HEK293 (cell line): ENCODE data around the gene MRPL23.

ENCODE experiments used
- CTCF ChIA-PET: fragments of 350-600 bp; formaldehyde crosslinking; extraction: SDS; loops from one replicate; lab custom pipeline; 2021; ENCODE audit warnings: antibody characterized with exemption; lab: Yijun Ruan, JAX
- POLR2A ChIA-PET: fragments of 300-600 bp; formaldehyde crosslinking; extraction: SDS; loops from one replicate; lab custom pipeline; 2020; ENCODE audit warnings: antibody characterized with exemption, inconsistent platforms; lab: Yijun Ruan, JAX
- H3K27ac ChIP-seq: fragments of 200-500 bp; sonication (Bioruptor generic); 2 replicates; pipeline ENCODE4 v1.5.1; 2014; ENCODE audit warnings: low read depth, low read length, control low read depth, inconsistent platforms; ENCODE audit errors: extremely low read depth
- H3K36me3 ChIP-seq, 2 experiments: fragments of 200-500 bp in 1 of 2; sonication (Bioruptor generic) in 1 of 2; 1 replicate in 1 of 2; 2 replicates in 1 of 2; pipeline ENCODE4 v1.5.1; 2014 to 2017; ENCODE audit warnings: inconsistent platforms in 2 of 2, low read length in 2 of 2; ENCODE audit not compliant: control insufficient read depth in 2 of 2, insufficient read depth in 1 of 2
- H3K4me1 ChIP-seq: fragments of 200-500 bp; sonication (Bioruptor generic); 2 replicates; pipeline ENCODE4 v1.5.1; 2014; ENCODE audit warnings: mild to moderate bottlenecking, low read length, inconsistent platforms; ENCODE audit not compliant: control insufficient read depth, insufficient read depth
- H3K4me3 ChIP-seq: 2 replicates; pipeline ENCODE4 v1.5.1; 2011; ENCODE audit warnings: low read depth, mild to moderate bottlenecking, control low read depth, low read length, moderate library complexity
- H3K9me3 ChIP-seq: fragments of 200-500 bp; sonication (Bioruptor generic); 2 replicates; pipeline ENCODE4 v1.5.1; 2014; ENCODE audit warnings: low read depth, low read length, inconsistent platforms; ENCODE audit not compliant: control insufficient read depth, insufficient read depth
- BCL11B ChIP-seq: fragments of 450-650 bp; formaldehyde crosslinking; IDR thresholded peaks from 2 replicates; pipeline ENCODE4 v1.5.1; 2016; ENCODE audit warnings: low read depth, missing biosample characterization, missing genetic modification characterization
- EGR2 ChIP-seq: fragments of 450-650 bp; formaldehyde crosslinking; IDR thresholded peaks from 2 replicates; pipeline ENCODE4 v1.5.1; 2016; ENCODE audit warnings: low read depth, missing biosample characterization, missing genetic modification characterization
- KLF8 ChIP-seq: fragments of 450-650 bp; formaldehyde crosslinking; IDR thresholded peaks from 2 replicates; pipeline ENCODE4 v1.5.1; 2016; ENCODE audit warnings: missing biosample characterization, missing genetic modification characterization
- SP2 ChIP-seq: fragments of 450-650 bp; formaldehyde crosslinking; IDR thresholded peaks from 2 replicates; pipeline ENCODE4 v1.5.1; 2016; ENCODE audit warnings: missing biosample characterization, missing genetic modification characterization
- ZNF16 ChIP-seq: fragments of 450-650 bp; formaldehyde crosslinking; IDR thresholded peaks from 2 replicates; pipeline ENCODE4 v1.5.1; 2016; ENCODE audit warnings: low read depth, missing biosample characterization, missing genetic modification characterization
- ZNF175 ChIP-seq: fragments of 450-650 bp; formaldehyde crosslinking; IDR thresholded peaks from 2 replicates; pipeline ENCODE4 v1.5.1; 2016; ENCODE audit warnings: missing biosample characterization, missing genetic modification characterization
- ZNF2 ChIP-seq: fragments of 450-650 bp; formaldehyde crosslinking; IDR thresholded peaks from 2 replicates; pipeline ENCODE4 v1.5.1; 2016; ENCODE audit warnings: missing biosample characterization, missing genetic modification characterization
- ZNF211 ChIP-seq: fragments of 450-650 bp; formaldehyde crosslinking; IDR thresholded peaks from 2 replicates; pipeline ENCODE4 v1.5.1; 2016; ENCODE audit warnings: low read depth, missing biosample characterization, missing genetic modification characterization
- ZNF214 ChIP-seq: fragments of 450-650 bp; formaldehyde crosslinking; IDR thresholded peaks from 2 replicates; pipeline ENCODE4 v1.5.1; 2017; ENCODE audit warnings: missing biosample characterization, mild to moderate bottlenecking, missing genetic modification characterization, borderline replicate concordance
- ZNF335 ChIP-seq: fragments of 450-650 bp; formaldehyde crosslinking; conservative IDR thresholded peaks from 2 replicates; pipeline ENCODE4 v1.5.1; 2016; ENCODE audit warnings: missing biosample characterization, missing genetic modification characterization
- ZNF501 ChIP-seq: fragments of 450-650 bp; formaldehyde crosslinking; IDR thresholded peaks from 2 replicates; pipeline ENCODE4 v1.5.1; 2016; ENCODE audit warnings: missing biosample characterization, missing genetic modification characterization
- ZNF626 ChIP-seq: fragments of 450-650 bp; sonication (Bioruptor Pico); formaldehyde crosslinking; IDR thresholded peaks from 2 replicates; pipeline ENCODE4 v1.5.1; 2018; ENCODE audit warnings: missing biosample characterization, missing genetic modification characterization, inconsistent platforms
- TF ChIP-seq, protein P1 (sequence below): fragments of 450-650 bp; formaldehyde crosslinking; IDR thresholded peaks from 2 replicates; pipeline ENCODE4 v1.5.1; 2016; ENCODE audit warnings: missing biosample characterization, missing genetic modification characterization
- TF ChIP-seq, protein P2 (sequence below): fragments of 450-650 bp; formaldehyde crosslinking; IDR thresholded peaks from 2 replicates; pipeline ENCODE4 v1.5.1; 2016; ENCODE audit warnings: missing biosample characterization, missing genetic modification characterization
- TF ChIP-seq, protein P3 (sequence below): fragments of 450-650 bp; formaldehyde crosslinking; IDR thresholded peaks from 2 replicates; pipeline ENCODE4 v1.5.1; 2016; ENCODE audit warnings: missing biosample characterization, missing genetic modification characterization
- TF ChIP-seq, protein P4 (sequence below): fragments of 450-650 bp; formaldehyde crosslinking; optimal IDR thresholded peaks from 2 replicates; pipeline ENCODE3; 2016; ENCODE audit warnings: missing biosample characterization, mild to moderate bottlenecking, missing genetic modification characterization
- TF ChIP-seq, protein P5 (sequence below): fragments of 450-650 bp; formaldehyde crosslinking; IDR thresholded peaks from 2 replicates; pipeline ENCODE4 v1.5.1; 2016; ENCODE audit warnings: missing biosample characterization, missing genetic modification characterization
- TF ChIP-seq, protein P6 (sequence below): IDR thresholded peaks from 2 replicates; pipeline ENCODE4 v1.6.1; 2011; ENCODE audit warnings: mild to moderate bottlenecking, low read depth, low read length, borderline replicate concordance

Gene MRPL23

DNA sequence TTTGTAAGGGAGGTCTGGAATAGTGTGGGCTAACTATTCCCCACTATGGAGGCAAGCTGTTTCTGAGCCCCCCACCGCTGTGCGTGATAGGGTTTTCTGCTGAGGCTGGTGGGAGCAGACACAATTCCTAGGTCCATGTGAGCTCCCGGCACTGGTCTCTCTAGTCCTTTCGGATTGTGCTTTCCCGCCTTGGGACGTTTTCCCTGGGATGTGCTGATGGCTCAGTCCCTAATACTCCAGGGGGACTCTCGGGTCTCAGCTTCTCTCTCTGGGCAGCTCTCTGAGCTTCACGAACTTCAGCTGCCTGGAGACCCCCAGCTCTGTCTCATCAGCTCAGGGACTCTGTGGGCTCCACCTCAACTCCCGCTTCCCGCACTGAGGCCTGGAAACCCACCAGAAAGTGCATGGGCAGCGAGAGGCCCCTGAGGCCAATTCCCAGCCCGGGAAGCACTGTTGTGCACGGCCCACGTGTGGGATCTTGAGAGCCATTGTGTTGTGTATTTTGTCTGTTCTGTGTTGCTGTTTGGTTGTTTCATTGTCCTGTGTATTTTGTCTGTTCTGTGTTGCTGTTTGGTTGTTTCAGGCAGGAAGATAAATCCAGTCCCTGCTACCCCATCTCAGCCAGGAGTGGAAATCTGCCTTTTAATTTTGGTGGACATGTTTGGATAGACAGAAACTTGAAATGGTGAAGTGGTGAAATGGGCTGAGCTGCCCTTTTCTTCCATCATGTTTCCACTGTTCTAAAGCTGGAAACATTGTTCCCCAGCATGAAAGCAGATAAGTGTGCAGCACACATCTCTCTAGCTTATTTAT, 40.3 kb upstream of the MRPL23 start (continued):
- TF ChIP-seq, protein P1, sequence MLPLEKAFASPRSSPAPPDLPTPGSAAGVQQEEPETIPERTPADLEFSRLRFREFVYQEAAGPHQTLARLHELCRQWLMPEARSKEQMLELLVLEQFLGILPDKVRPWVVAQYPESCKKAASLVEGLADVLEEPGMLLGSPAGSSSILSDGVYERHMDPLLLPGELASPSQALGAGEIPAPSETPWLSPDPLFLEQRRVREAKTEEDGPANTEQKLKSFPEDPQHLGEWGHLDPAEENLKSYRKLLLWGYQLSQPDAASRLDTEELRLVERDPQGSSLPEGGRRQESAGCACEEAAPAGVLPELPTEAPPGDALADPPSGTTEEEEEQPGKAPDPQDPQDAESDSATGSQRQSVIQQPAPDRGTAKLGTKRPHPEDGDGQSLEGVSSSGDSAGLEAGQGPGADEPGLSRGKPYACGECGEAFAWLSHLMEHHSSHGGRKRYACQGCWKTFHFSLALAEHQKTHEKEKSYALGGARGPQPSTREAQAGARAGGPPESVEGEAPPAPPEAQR (tag by site-specific recombination): no peak
- TF ChIP-seq BCL11B (tag by site-specific recombination) (no peak), ZNF335 (tag by site-specific recombination) (no peak), ZNF175 (tag by site-specific recombination) (no peak)
- TF ChIP-seq, protein P2, sequence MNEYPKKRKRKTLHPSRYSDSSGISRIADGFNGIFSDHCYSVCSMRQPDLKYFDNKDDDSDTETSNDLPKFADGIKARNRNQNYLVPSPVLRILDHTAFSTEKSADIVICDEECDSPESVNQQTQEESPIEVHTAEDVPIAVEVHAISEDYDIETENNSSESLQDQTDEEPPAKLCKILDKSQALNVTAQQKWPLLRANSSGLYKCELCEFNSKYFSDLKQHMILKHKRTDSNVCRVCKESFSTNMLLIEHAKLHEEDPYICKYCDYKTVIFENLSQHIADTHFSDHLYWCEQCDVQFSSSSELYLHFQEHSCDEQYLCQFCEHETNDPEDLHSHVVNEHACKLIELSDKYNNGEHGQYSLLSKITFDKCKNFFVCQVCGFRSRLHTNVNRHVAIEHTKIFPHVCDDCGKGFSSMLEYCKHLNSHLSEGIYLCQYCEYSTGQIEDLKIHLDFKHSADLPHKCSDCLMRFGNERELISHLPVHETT (tag by site-specific recombination): no peak
- TF ChIP-seq, protein P3, sequence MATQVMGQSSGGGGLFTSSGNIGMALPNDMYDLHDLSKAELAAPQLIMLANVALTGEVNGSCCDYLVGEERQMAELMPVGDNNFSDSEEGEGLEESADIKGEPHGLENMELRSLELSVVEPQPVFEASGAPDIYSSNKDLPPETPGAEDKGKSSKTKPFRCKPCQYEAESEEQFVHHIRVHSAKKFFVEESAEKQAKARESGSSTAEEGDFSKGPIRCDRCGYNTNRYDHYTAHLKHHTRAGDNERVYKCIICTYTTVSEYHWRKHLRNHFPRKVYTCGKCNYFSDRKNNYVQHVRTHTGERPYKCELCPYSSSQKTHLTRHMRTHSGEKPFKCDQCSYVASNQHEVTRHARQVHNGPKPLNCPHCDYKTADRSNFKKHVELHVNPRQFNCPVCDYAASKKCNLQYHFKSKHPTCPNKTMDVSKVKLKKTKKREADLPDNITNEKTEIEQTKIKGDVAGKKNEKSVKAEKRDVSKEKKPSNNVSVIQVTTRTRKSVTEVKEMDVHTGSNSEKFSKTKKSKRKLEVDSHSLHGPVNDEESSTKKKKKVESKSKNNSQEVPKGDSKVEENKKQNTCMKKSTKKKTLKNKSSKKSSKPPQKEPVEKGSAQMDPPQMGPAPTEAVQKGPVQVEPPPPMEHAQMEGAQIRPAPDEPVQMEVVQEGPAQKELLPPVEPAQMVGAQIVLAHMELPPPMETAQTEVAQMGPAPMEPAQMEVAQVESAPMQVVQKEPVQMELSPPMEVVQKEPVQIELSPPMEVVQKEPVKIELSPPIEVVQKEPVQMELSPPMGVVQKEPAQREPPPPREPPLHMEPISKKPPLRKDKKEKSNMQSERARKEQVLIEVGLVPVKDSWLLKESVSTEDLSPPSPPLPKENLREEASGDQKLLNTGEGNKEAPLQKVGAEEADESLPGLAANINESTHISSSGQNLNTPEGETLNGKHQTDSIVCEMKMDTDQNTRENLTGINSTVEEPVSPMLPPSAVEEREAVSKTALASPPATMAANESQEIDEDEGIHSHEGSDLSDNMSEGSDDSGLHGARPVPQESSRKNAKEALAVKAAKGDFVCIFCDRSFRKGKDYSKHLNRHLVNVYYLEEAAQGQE (tag by site-specific recombination): no peak

DNA sequence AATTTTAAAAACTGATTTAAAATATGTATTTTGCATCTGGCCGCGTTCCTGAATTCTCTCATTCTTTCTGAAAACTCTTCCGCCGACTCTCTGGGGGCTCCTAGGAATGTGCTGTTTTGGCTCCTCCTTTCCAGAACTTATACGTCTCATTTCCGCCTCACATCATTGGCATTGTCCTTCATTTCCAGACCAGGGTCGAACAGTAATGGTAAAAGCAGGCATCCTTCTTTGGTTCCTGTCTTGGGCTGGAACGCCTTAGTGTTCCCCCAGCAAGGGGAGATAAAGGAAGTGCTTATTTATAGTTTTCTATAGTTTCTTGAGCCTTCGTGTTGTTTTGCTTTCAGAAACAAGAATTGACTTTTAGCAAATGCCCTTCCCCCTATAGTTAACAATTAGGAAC, 38.5 kb upstream of the MRPL23 start:
- no peak overlapping the region for H3K4me3 ChIP-seq
- no peak for TF ChIP-seq ZNF211 (tag by site-specific recombination)
- TF ChIP-seq ZNF214 (tag by site-specific recombination): no peak
- TF ChIP-seq ZNF501 (tag by site-specific recombination): no peak
- TF ChIP-seq, protein P3 (tag by site-specific recombination): no peak
- TF ChIP-seq, protein P4, sequence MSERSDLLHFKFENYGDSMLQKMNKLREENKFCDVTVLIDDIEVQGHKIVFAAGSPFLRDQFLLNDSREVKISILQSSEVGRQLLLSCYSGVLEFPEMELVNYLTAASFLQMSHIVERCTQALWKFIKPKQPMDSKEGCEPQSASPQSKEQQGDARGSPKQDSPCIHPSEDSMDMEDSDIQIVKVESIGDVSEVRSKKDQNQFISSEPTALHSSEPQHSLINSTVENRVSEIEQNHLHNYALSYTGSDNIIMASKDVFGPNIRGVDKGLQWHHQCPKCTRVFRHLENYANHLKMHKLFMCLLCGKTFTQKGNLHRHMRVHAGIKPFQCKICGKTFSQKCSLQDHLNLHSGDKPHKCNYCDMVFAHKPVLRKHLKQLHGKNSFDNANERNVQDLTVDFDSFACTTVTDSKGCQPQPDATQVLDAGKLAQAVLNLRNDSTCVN (tag by site-specific recombination): no peak
- TF ChIP-seq KLF8 (tag by site-specific recombination): no peak
- TF ChIP-seq ZNF16 (tag by site-specific recombination): no peak
- TF ChIP-seq, protein P5, sequence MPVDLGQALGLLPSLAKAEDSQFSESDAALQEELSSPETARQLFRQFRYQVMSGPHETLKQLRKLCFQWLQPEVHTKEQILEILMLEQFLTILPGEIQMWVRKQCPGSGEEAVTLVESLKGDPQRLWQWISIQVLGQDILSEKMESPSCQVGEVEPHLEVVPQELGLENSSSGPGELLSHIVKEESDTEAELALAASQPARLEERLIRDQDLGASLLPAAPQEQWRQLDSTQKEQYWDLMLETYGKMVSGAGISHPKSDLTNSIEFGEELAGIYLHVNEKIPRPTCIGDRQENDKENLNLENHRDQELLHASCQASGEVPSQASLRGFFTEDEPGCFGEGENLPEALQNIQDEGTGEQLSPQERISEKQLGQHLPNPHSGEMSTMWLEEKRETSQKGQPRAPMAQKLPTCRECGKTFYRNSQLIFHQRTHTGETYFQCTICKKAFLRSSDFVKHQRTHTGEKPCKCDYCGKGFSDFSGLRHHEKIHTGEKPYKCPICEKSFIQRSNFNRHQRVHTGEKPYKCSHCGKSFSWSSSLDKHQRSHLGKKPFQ (tag by site-specific recombination): no peak
- TF ChIP-seq, protein P6, sequence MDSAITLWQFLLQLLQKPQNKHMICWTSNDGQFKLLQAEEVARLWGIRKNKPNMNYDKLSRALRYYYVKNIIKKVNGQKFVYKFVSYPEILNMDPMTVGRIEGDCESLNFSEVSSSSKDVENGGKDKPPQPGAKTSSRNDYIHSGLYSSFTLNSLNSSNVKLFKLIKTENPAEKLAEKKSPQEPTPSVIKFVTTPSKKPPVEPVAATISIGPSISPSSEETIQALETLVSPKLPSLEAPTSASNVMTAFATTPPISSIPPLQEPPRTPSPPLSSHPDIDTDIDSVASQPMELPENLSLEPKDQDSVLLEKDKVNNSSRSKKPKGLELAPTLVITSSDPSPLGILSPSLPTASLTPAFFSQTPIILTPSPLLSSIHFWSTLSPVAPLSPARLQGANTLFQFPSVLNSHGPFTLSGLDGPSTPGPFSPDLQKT: no peak
- TF ChIP-seq ZNF626 (tag by site-specific recombination): no peak
- no peak for TF ChIP-seq SP2 (tag by site-specific recombination)
- no peak for TF ChIP-seq EGR2
- no peak for TF ChIP-seq ZNF2 (tag by site-specific recombination)
- ChIA-PET CTCF (interaction anchor here (0.7 kb wide), 1 partner anchor 33 kb away, joined by 3 read pairs; no protein-coding TSS in a partner anchor), POLR2A (no interaction called here)
- no peaks in the 10 kb centered on the region for H3K9me3 ChIP-seq
- no peak overlapping the region for H3K27ac ChIP-seq
- H3K36me3 ChIP-seq: no peaks in the 10 kb centered on the region
- H3K4me1 ChIP-seq: no peaks in the 10 kb centered on the region
